H1 (cell line): Measurements from ENCODE around the gene REM2. TPM values are rescaled to one million over a fixed set of nuclear protein-coding genes. Genes with fewer than 3 reads are reported as not detected.

Experiments
- CTCF ChIA-PET: fragments of 300-600 bp; sonication (Branson Sonifier 250); formaldehyde crosslinking; loops from one replicate; lab custom pipeline; 2021; ENCODE audit not compliant: partially characterized antibody; lab: Charles Lee
- POLR2A ChIA-PET: fragments of 300-600 bp; sonication (Branson Sonifier 250); formaldehyde crosslinking; loops from one replicate; lab custom pipeline; 2021; ENCODE audit warnings: inconsistent platforms; ENCODE audit not compliant: partially characterized antibody; lab: Charles Lee
- DNase-seq, 2 experiments: peaks; one replicate each; pipeline versions ENCODE4 v3.0.0 to v3.0.0-alpha.2; 2010 to 2022; ENCODE audit warnings: low spot score in 2 of 2, low read depth in 1 of 2, mixed read lengths in 1 of 2
- FAIRE-seq: peaks from 2 replicates; lab custom pipeline; 2011; peaks lifted over from hg19 to GRCh38; lab: Jason Lieb, UNC
- H2AFZ ChIP-seq: 2 replicates; pipeline ENCODE4 v1.8.1; 2012; ENCODE audit warnings: low read length, inconsistent platforms
- H2AK5ac ChIP-seq: 2 replicates; pipeline ENCODE4 v1.6.1; 2013; ENCODE audit warnings: low read depth, low read length
- H2BK120ac ChIP-seq: replicated peaks from 2 replicates; pipeline ENCODE3; 2013; ENCODE audit warnings: low read depth, low read length, inconsistent platforms
- H2BK12ac ChIP-seq: 2 replicates; pipeline ENCODE4 v1.6.1; 2013; ENCODE audit warnings: low read depth, low read length
- H2BK15ac ChIP-seq: 2 replicates; pipeline ENCODE4 v1.6.1; 2013; ENCODE audit warnings: low read length
- H2BK20ac ChIP-seq: 2 replicates; pipeline ENCODE4 v1.6.1; 2013; ENCODE audit warnings: low read length
- H2BK5ac ChIP-seq: 2 replicates; pipeline ENCODE4 v1.6.1; 2013; ENCODE audit warnings: low read depth, low read length
- H3K14ac ChIP-seq: 2 replicates; pipeline ENCODE4 v1.6.1; 2013; ENCODE audit warnings: inconsistent platforms; ENCODE audit not compliant: insufficient read length
- H3K18ac ChIP-seq: 2 replicates; pipeline ENCODE4 v1.6.1; 2013; ENCODE audit warnings: low read length; ENCODE audit errors: extremely low read depth
- H3K23ac ChIP-seq: 2 replicates; pipeline ENCODE4 v1.6.1; 2013; ENCODE audit warnings: inconsistent platforms; ENCODE audit not compliant: insufficient read length
- H3K23me2 ChIP-seq: 2 replicates; pipeline ENCODE4 v1.6.1; 2013; ENCODE audit warnings: low read depth, low read length
- H3K27ac ChIP-seq: 2 replicates; pipeline ENCODE4 v1.6.1; 2011; ENCODE audit warnings: low read depth, low read length, inconsistent platforms
- H3K27me3 ChIP-seq, 4 experiments: replicated peaks in 1 of 4; 1 replicate in 1 of 4; 2 replicates in 3 of 4; pipeline versions ENCODE4 v1.6.1 to v1.8.1; 2011 to 2013; ENCODE audit warnings: low read length in 3 of 4, mild to moderate bottlenecking in 3 of 4, inconsistent platforms in 2 of 4, mixed read lengths in 2 of 4, moderate library complexity in 1 of 4; ENCODE audit not compliant: control insufficient read depth in 3 of 4, insufficient read depth in 3 of 4; ENCODE audit errors: extremely low read depth in 1 of 4
- H3K36me3 ChIP-seq, 4 experiments: 2 replicates each; pipeline versions ENCODE4 v1.6.1 to v1.8.1; 2011 to 2013; ENCODE audit warnings: mild to moderate bottlenecking in 4 of 4, low read length in 3 of 4, moderate library complexity in 2 of 4, control low read depth in 1 of 4, inconsistent platforms in 1 of 4; ENCODE audit not compliant: insufficient read depth in 4 of 4, control insufficient read depth in 2 of 4
- H3K4ac ChIP-seq: replicated peaks from 2 replicates; pipeline ENCODE3; 2013; ENCODE audit warnings: low read length, low read depth, mixed read lengths, inconsistent platforms; ENCODE audit not compliant: insufficient read length
- H3K4me1 ChIP-seq, 4 experiments: replicated peaks in 1 of 4; 1 replicate in 1 of 4; 2 replicates in 3 of 4; pipeline versions ENCODE4 v1.6.1 to v1.8.1; 2011 to 2013; ENCODE audit warnings: low read length in 3 of 4, inconsistent platforms in 2 of 4, mixed read lengths in 1 of 4; ENCODE audit not compliant: insufficient read depth in 4 of 4, control insufficient read depth in 3 of 4
- H3K4me2 ChIP-seq, 2 experiments: 2 replicates each; pipeline versions ENCODE4 v1.6.1 to v1.8.1; 2011 to 2013; ENCODE audit warnings: low read depth in 2 of 2, low read length in 2 of 2, control low read depth in 1 of 2, inconsistent platforms in 1 of 2, mild to moderate bottlenecking in 1 of 2; ENCODE audit not compliant: insufficient read depth in 1 of 2
- H3K4me3 ChIP-seq, 4 experiments: fragments of 200-600, 300-600 bp in 1 of 4; sonication (generic), shearing (Covaris generic), sonication (Bioruptor Twin) in 1 of 4; 2 replicates each; pipeline versions ENCODE4 v1.5.1 to v1.8.1; 2011 to 2016; ENCODE audit warnings: low read length in 4 of 4, low read depth in 3 of 4, control low read depth in 2 of 4, inconsistent platforms in 2 of 4, mild to moderate bottlenecking in 2 of 4, mixed read lengths in 1 of 4, moderate library complexity in 1 of 4; ENCODE audit not compliant: insufficient read depth in 2 of 4; ENCODE audit errors: extremely low read depth in 1 of 4
- H3K56ac ChIP-seq: replicated peaks from 2 replicates; pipeline ENCODE3; 2013; ENCODE audit warnings: low read depth, mild to moderate bottlenecking, mixed read lengths, low read length, inconsistent platforms; ENCODE audit not compliant: insufficient read length
- H3K79me1 ChIP-seq: 2 replicates; pipeline ENCODE4 v1.6.1; 2013; ENCODE audit warnings: low read depth, low read length, control low read depth
- H3K79me2 ChIP-seq, 2 experiments: 2 replicates each; pipeline versions ENCODE4 v1.6.1 to v1.8.1; 2012 to 2013; ENCODE audit warnings: low read length in 2 of 2, mild to moderate bottlenecking in 2 of 2, inconsistent platforms in 1 of 2; ENCODE audit not compliant: insufficient read depth in 2 of 2, control insufficient read depth in 1 of 2
- H3K9ac ChIP-seq, 4 experiments: replicated peaks in 1 of 4; 1 replicate in 1 of 4; 2 replicates in 3 of 4; pipeline versions ENCODE4 v1.6.1 to v1.8.1; 2011 to 2013; ENCODE audit warnings: low read depth in 3 of 4, low read length in 3 of 4, control low read depth in 2 of 4, mild to moderate bottlenecking in 2 of 4, moderate library complexity in 2 of 4, inconsistent platforms in 1 of 4; ENCODE audit errors: extremely low read depth in 1 of 4
- H3K9me3 ChIP-seq, 2 experiments: 2 replicates each; pipeline versions ENCODE4 v1.6.1 to v1.8.1; 2012 to 2013; ENCODE audit warnings: mild to moderate bottlenecking in 2 of 2, moderate library complexity in 2 of 2, control low read depth in 1 of 2, inconsistent platforms in 1 of 2, low read depth in 1 of 2, low read length in 1 of 2, mixed read lengths in 1 of 2; ENCODE audit not compliant: insufficient read depth in 2 of 2
- H4K20me1 ChIP-seq, 2 experiments: replicated peaks in 1 of 2; 2 replicates each; pipeline versions ENCODE3 to v1.8.1; 2011 to 2013; ENCODE audit warnings: inconsistent platforms in 2 of 2, low read length in 2 of 2, mild to moderate bottlenecking in 1 of 2; ENCODE audit not compliant: insufficient read depth in 2 of 2, control insufficient read depth in 1 of 2
- H4K5ac ChIP-seq: 2 replicates; pipeline ENCODE4 v1.6.1; 2013; ENCODE audit warnings: low read length, low read depth, mixed read lengths, inconsistent platforms; ENCODE audit not compliant: insufficient read length
- H4K8ac ChIP-seq: 2 replicates; pipeline ENCODE4 v1.8.0; 2013; ENCODE audit warnings: mild to moderate bottlenecking, moderate library complexity, low read length, inconsistent platforms; ENCODE audit not compliant: insufficient read depth; ENCODE audit errors: extremely low read depth
- H4K91ac ChIP-seq: replicated peaks from 2 replicates; pipeline ENCODE3; 2013; ENCODE audit warnings: low read length, mixed read lengths, inconsistent platforms; ENCODE audit not compliant: insufficient read length
- BACH1 ChIP-seq: IDR thresholded peaks from 2 replicates; pipeline ENCODE4 v1.6.1; 2012; ENCODE audit warnings: low read length, improper control_type of control experiment
- JUND ChIP-seq: IDR thresholded peaks from 2 replicates; pipeline ENCODE4 v1.6.1; 2011; ENCODE audit warnings: mild to moderate bottlenecking, improper control_type of control experiment, low read length
- NRF1 ChIP-seq: IDR thresholded peaks from 2 replicates; pipeline ENCODE4 v1.6.1; 2011; ENCODE audit warnings: mild to moderate bottlenecking, low read depth, low read length, improper control_type of control experiment
- RAD21 ChIP-seq, 2 experiments: IDR thresholded peaks in 1 of 2; conservative IDR thresholded peaks in 1 of 2; 2 replicates each; pipeline ENCODE4 v1.6.1; 2011; ENCODE audit warnings: low read depth in 2 of 2, low read length in 2 of 2, improper control_type of control experiment in 1 of 2, inconsistent platforms in 1 of 2, mild to moderate bottlenecking in 1 of 2, moderate library complexity in 1 of 2
- SP2 ChIP-seq: IDR thresholded peaks from 2 replicates; pipeline ENCODE4 v1.6.1; 2012; ENCODE audit warnings: mild to moderate bottlenecking, low read length, inconsistent platforms
- TEAD4 ChIP-seq: IDR thresholded peaks from 2 replicates; pipeline ENCODE4 v1.6.1; 2012; ENCODE audit warnings: low read depth, low read length, inconsistent platforms, mixed read lengths
- YY1 ChIP-seq: IDR thresholded peaks from 2 replicates; pipeline ENCODE4 v1.6.1; 2011; ENCODE audit warnings: low read depth, mild to moderate bottlenecking, low read length
- WGBS, 2 experiments: shearing (Covaris generic) in 1 of 2; methylation state at CpG; one replicate each; pipeline versions ENCODE4 v1.1.6 to v1.1.7; 2013 to 2015; ENCODE audit warnings: low lambda C conversion rate in 2 of 2, mixed read lengths in 2 of 2, inconsistent platforms in 1 of 2, low coverage in 1 of 2, missing lambda C conversion rate in 1 of 2; ENCODE audit not compliant: insufficient replicate concordance in 2 of 2, insufficient coverage in 1 of 2, insufficient read length in 1 of 2; ENCODE audit errors: extremely low coverage in 1 of 2, missing lambda C conversion rate in 1 of 2; 5-methylcytosine and 5-hydroxymethylcytosine counted together
- polyA plus RNA-seq, 7 experiments: library from polyadenylated mRNA; depleted of rRNA in 3 of 7; stranded (reverse) in 5 of 7; unstranded in 2 of 7; fragments of >200 nt in 5 of 7; fragments of 200-250 nt in 2 of 7; gene quantifications; 1 replicate in 5 of 7; 2 replicates in 1 of 7; 4 replicates in 1 of 7; pipeline versions ENCODE4 v1.2.1 to v1.2.3, GENCODE V29; 2011 to 2013; ENCODE audit warnings: missing spikeins in 2 of 7, mixed read lengths in 2 of 7
- total RNA-seq: library from RNA; stranded (reverse); fragmentation: NEBNext Ultra II Directional; extraction: Animal tissue kit (Norgen Biotek cat#: 25700); gene quantifications from 2 replicates; pipeline ENCODE4 v1.2.1, GENCODE V29; 2021

The REM2 gene
- total and polyA plus RNA-seq, 2 of the 8 experiments (the other 6 are each of a cell fraction or from before 2014, with no cell fraction given) = 1.00 to 1.1 TPM

GRCh38 chr14:22841311-22841710 lies 41.7 kb upstream of the REM2 start:
- Histone ChIP-seq H2AK5ac (no peak overlapping the region), H3K79me1 (peaks cover 8% of the 10 kb centered on the region), H4K91ac (no peak overlapping the region), H3K4me2 (no peak overlapping the region), H2BK12ac (no peak overlapping the region), H4K8ac (no peak overlapping the region), H2BK15ac (no peak overlapping the region), H3K27me3 (no peaks in the 10 kb centered on the region), H3K27ac (no peak overlapping the region), H3K18ac (no peak overlapping the region), H3K4me3 (no peak overlapping the region), H2BK20ac (no peak overlapping the region), H2BK120ac (no peak overlapping the region), H3K9me3 (no peaks in the 10 kb centered on the region), H4K20me1 (no peaks in the 10 kb centered on the region), H4K5ac (no peak overlapping the region), H3K23me2 (peaks cover 12% of the 10 kb centered on the region; the same call in 1 of the 2 replicates), H2BK5ac (peak overlapping the region; percentile 52; the same call in 1 of the 2 replicates), H3K9ac (no peak overlapping the region; a peak in 1 of 7 replicates), H2AFZ (no peak overlapping the region), H3K4ac (no peak overlapping the region), H3K79me2 (peaks cover 0 to 25% of the 10 kb centered on the region in 2 experiments; a peak in 1 of 4 replicates), H3K56ac (no peak overlapping the region), H3K36me3 (peaks cover 7 to 41% (median 32%) of the 10 kb centered on the region in 4 experiments; a peak in 7 of 8 replicates), H3K23ac (no peak overlapping the region), H3K4me1 (peaks cover 8 to 15% (median 11%) of the 10 kb centered on the region in 4 experiments), H3K14ac (no peak overlapping the region)
- WGBS, 2 experiments = 95% methylated on average over 9 of the region's 9 CpGs; no CpG with 5 or more reads in 1 of the 2 experiments
- FAIRE-seq (no peak), DNase-seq (no peak)
- TF ChIP-seq BACH1 (no peak), YY1 (no peak), NRF1 (no peak), RAD21 (IDR thresholded peaks at IDR 0.05 in 1 of 2, conservative IDR thresholded peaks at IDR 0.05 in 1 of 2; ENCODE audit: low read depth in 2 of 2, low read length in 2 of 2) (no peak), JUND (no peak), TEAD4 (no peak), SP2 (no peak)
- ChIA-PET POLR2A (interaction anchor here (0.8 to 16.3 kb wide), 4 partner anchors 8 to 56 kb away, joined by 3 to 203 read pairs (median 4); no protein-coding TSS in a partner anchor), CTCF (interaction anchor here (0.6 to 56.0 kb wide), 8 partner anchors 18 to 271 kb away, joined by 3 to 1562 read pairs (median 4); partner anchors contain the start of genes LRP10, MMP14, MRPL52 and OXA1L)
